IMR-90 (cell line): ENCODE measurements around the gene CCDC144A. TPM values are rescaled to one million over a fixed set of nuclear protein-coding genes. Genes with fewer than 3 reads are reported as not detected.
"Not testable (repeated sequence)": the region's sequence is repeated elsewhere in the genome, so short reads cannot be mapped to it uniquely, and the experiment has no call there.

Source experiments
- ATAC-seq: fragments of 200-7000 bp; cut with Tn5 transposase; 2 replicates; pipeline ENCODE4 v1.9.1; 2020; ENCODE audit warnings: low read depth, mild to moderate bottlenecking, moderate library complexity
- BruUV-seq: library from RNA; stranded (reverse); fragments of 400-500 nt; replicated peaks from 2 replicates; lab custom pipeline; 2021; lab: Mats Ljungman, UMichigan
- CTCF ChIA-PET: fragments of 300-600 bp; formaldehyde crosslinking; extraction: SDS; loops from one replicate; lab custom pipeline; 2021; ENCODE audit warnings: antibody characterized with exemption; lab: Yijun Ruan, JAX
- POLR2A ChIA-PET: fragments of 300-600 bp; sonication (Branson Sonifier 250); formaldehyde crosslinking; loops from one replicate; lab custom pipeline; 2022; ENCODE audit warnings: antibody characterized with exemption; ENCODE audit not compliant: unreplicated experiment; lab: Charles Lee
- DNase-seq: peaks from one replicate; pipeline ENCODE4 v3.0.0; 2013
- H2AFZ ChIP-seq: replicated peaks from 2 replicates; pipeline ENCODE3; 2013; ENCODE audit warnings: low read length, mild to moderate bottlenecking; ENCODE audit not compliant: poor library complexity
- H2AK5ac ChIP-seq: 2 replicates; pipeline ENCODE4 v1.6.1; 2013; ENCODE audit warnings: low read depth, low read length, inconsistent platforms
- H2AK9ac ChIP-seq: replicated peaks from 2 replicates; pipeline ENCODE3; 2013; ENCODE audit warnings: mild to moderate bottlenecking, low read depth, low read length, moderate library complexity; ENCODE audit not compliant: poor library complexity
- H2BK120ac ChIP-seq: 2 replicates; pipeline ENCODE4 v1.6.1; 2013; ENCODE audit warnings: low read depth, low read length, inconsistent platforms
- H2BK15ac ChIP-seq: 3 replicates; pipeline ENCODE4 v1.6.1; 2013; ENCODE audit warnings: low read depth, low read length, inconsistent platforms
- H2BK20ac ChIP-seq: 2 replicates; pipeline ENCODE4 v1.6.1; 2013; ENCODE audit warnings: low read depth, mild to moderate bottlenecking, inconsistent platforms, low read length, moderate library complexity
- H2BK5ac ChIP-seq: 2 replicates; pipeline ENCODE4 v1.6.1; 2013; ENCODE audit warnings: mild to moderate bottlenecking, low read depth, low read length, inconsistent platforms; ENCODE audit not compliant: poor library complexity, severe bottlenecking
- H3K14ac ChIP-seq: replicated peaks from 2 replicates; pipeline ENCODE4 v1.6.1; 2013; ENCODE audit warnings: low read depth, low read length, inconsistent platforms
- H3K18ac ChIP-seq: 2 replicates; pipeline ENCODE4 v1.6.1; 2013; ENCODE audit warnings: low read depth, low read length, control low read depth
- H3K23ac ChIP-seq: 2 replicates; pipeline ENCODE4 v1.6.1; 2013; ENCODE audit warnings: low read depth, low read length, inconsistent platforms
- H3K27ac ChIP-seq: 2 replicates; pipeline ENCODE4 v1.5.1; 2013; ENCODE audit warnings: mild to moderate bottlenecking, control low read depth, low read length; ENCODE audit not compliant: insufficient read depth
- H3K27me3 ChIP-seq: 2 replicates; pipeline ENCODE4 v1.6.1; 2013; ENCODE audit warnings: low read length; ENCODE audit not compliant: control insufficient read depth, insufficient read depth
- H3K36me3 ChIP-seq: 2 replicates; pipeline ENCODE4 v1.6.1; 2013; ENCODE audit warnings: low read length, mixed read lengths; ENCODE audit not compliant: control insufficient read depth, insufficient read depth
- H3K4ac ChIP-seq: 2 replicates; pipeline ENCODE4 v1.6.1; 2013; ENCODE audit warnings: low read depth, low read length, inconsistent platforms
- H3K4me1 ChIP-seq: 2 replicates; pipeline ENCODE4 v1.6.1; 2013; ENCODE audit warnings: low read length, mixed read lengths; ENCODE audit not compliant: control insufficient read depth, insufficient read depth
- H3K4me2 ChIP-seq: 2 replicates; pipeline ENCODE4 v1.6.1; 2013; ENCODE audit warnings: low read depth, mild to moderate bottlenecking, control low read depth, low read length, moderate library complexity
- H3K4me3 ChIP-seq: 2 replicates; pipeline ENCODE4 v1.5.1; 2013; ENCODE audit warnings: low read depth, mild to moderate bottlenecking, control low read depth, low read length, moderate library complexity; ENCODE audit not compliant: insufficient read depth
- H3K56ac ChIP-seq: 2 replicates; pipeline ENCODE4 v1.6.1; 2013; ENCODE audit warnings: low read length, inconsistent platforms; ENCODE audit not compliant: insufficient read depth; ENCODE audit errors: extremely low read depth
- H3K79me1 ChIP-seq, 2 experiments: 2 replicates each; pipeline ENCODE4 v1.6.1; 2013; ENCODE audit warnings: low read length in 2 of 2, inconsistent platforms in 1 of 2, low read depth in 1 of 2
- H3K9ac ChIP-seq: 2 replicates; pipeline ENCODE4 v1.6.1; 2013; ENCODE audit warnings: low read depth, low read length, control low read depth
- H3K9me1 ChIP-seq: 2 replicates; pipeline ENCODE4 v1.6.1; 2013; ENCODE audit warnings: low read length, inconsistent platforms; ENCODE audit not compliant: insufficient read depth
- H3K9me3 ChIP-seq: 2 replicates; pipeline ENCODE4 v1.6.1; 2013; ENCODE audit warnings: low read length; ENCODE audit not compliant: control insufficient read depth, insufficient read depth
- H4K20me1 ChIP-seq: 2 replicates; pipeline ENCODE4 v1.6.1; 2013; ENCODE audit warnings: low read length, inconsistent platforms; ENCODE audit not compliant: insufficient read depth
- H4K5ac ChIP-seq: 2 replicates; pipeline ENCODE4 v1.6.1; 2013; ENCODE audit warnings: mild to moderate bottlenecking, low read depth, low read length, control low read depth
- H4K8ac ChIP-seq, 2 experiments: 2 replicates each; pipeline ENCODE4 v1.6.1; 2013; ENCODE audit warnings: low read depth in 2 of 2, low read length in 2 of 2, control low read depth in 1 of 2, inconsistent platforms in 1 of 2
- H4K91ac ChIP-seq: 2 replicates; pipeline ENCODE4 v1.6.1; 2013; ENCODE audit warnings: low read depth, low read length, inconsistent platforms; ENCODE audit not compliant: insufficient read depth
- WGBS, 2 experiments: methylation state at CpG; one replicate each; pipeline versions ENCODE4 v1.1.5 to v1.1.7; 2013; ENCODE audit warnings: missing lambda C conversion rate in 2 of 2; ENCODE audit not compliant: insufficient read length in 1 of 2; ENCODE audit errors: extremely low coverage in 2 of 2; 5-methylcytosine and 5-hydroxymethylcytosine counted together
- dilution Hi-C: fragments of 300-500 bp; cut with HindIII; formaldehyde crosslinking; loops from one replicate; pipeline ENCODE4 v1.14.3; 2018; ENCODE audit warnings: low sequenced_read_pairs; ENCODE audit not compliant: unreplicated experiment
- in situ Hi-C: fragments of 300-500 bp; cut with MboI; formaldehyde crosslinking; loops from 3 replicates; pipeline ENCODE4 v1.14.3; 2019; ENCODE audit warnings: low sequenced_read_pairs, inconsistent platforms, mixed read lengths
- intact Hi-C: fragments of 100-400 bp; cut with micrococcal nuclease; formaldehyde crosslinking; loops from 2 replicates; pipeline ENCODE4 v1.10.0; 2022
- polyA plus RNA-seq, 3 experiments: library from polyadenylated mRNA; depleted of rRNA; stranded (reverse); fragments of >200 nt; gene quantifications; 2 replicates each; pipeline ENCODE4 v1.2.3, GENCODE V29; 2012; ENCODE audit warnings: low replicate concordance in 1 of 3
- total RNA-seq: library from RNA; depleted of rRNA; stranded (reverse); fragments of >200 nt; gene quantifications from 2 replicates; pipeline ENCODE4 v1.2.3, GENCODE V29; 2012

Gene CCDC144A
- total and polyA plus RNA-seq, 2 of the 4 experiments (the other 2 are of a cell fraction): 0.51 to 1.4 TPM

DNA sequence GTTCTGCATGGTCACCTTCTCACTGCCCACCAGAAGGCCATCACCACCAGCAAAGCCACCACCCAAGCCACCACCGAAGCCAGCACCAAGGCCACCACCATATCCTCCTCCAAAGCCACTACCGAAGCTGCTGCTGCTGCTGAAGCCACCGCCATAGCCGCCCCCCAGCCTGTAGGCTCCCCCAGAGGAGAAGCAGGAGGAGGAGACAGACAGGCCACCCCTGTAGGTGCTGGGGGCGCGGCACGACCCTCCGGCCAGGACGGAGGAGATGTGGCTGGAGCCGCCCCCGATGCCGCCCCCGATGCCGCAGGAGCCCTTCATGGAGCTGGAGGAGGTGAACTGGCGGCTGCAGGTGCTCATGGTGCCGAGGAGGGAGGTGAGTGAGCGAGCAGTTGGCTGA, 132.1 kb downstream of the CCDC144A start:
- H3K9me1 ChIP-seq, H3K4me1 ChIP-seq, H4K91ac ChIP-seq, ATAC-seq, H3K18ac ChIP-seq, H4K5ac ChIP-seq, H2BK5ac ChIP-seq, H2AFZ ChIP-seq, H3K23ac ChIP-seq, H3K36me3 ChIP-seq, H3K9ac ChIP-seq, H2AK9ac ChIP-seq, H3K9me3 ChIP-seq, H3K4me3 ChIP-seq, POLR2A ChIA-PET, H2BK20ac ChIP-seq, H3K4me2 ChIP-seq, H4K8ac ChIP-seq, in situ Hi-C loops, H3K27me3 ChIP-seq, BruUV-seq, CTCF ChIA-PET, H4K20me1 ChIP-seq, H3K14ac ChIP-seq, H2AK5ac ChIP-seq, DNase-seq, H2BK15ac ChIP-seq, H3K27ac ChIP-seq, H3K56ac ChIP-seq, H3K79me1 ChIP-seq, intact Hi-C loops, H2BK120ac ChIP-seq, H3K4ac ChIP-seq, dilution Hi-C loops: not testable (repeated sequence)
- 40% methylated on average over 1 of the region's 17 CpGs; no CpG with 5 or more reads in 1 of the 2 experiments for WGBS, 2 experiments

DNA sequence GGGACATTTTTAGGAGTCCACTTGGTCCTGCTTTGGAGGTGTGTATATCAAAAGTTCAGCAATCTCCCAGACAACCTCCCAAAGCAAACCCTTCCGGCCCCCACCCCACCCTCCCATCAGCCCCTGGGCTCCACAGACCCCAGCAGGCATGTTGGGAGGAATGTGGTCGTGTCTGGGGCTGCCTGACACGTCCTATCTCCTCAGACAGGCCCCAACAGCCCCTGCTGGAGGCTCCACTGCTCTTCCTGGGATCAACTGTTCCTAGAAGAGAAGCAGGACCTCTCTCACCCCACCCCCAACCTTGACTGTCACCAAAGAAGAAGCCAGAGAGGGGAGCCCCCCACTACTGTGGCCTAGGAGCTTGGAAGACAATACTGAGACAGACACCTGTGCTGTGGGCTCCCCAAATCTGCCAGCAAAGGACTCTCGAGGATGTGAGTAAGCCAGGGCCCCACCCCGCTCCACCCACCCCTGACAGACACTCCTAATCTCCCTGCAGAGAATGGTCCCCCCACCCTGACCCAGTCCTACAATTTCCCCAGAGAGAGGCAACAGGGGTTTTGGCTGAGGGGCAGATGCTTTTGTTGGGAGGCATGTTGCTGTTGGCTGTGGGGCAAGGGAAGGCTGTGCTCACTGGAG, 133.8 kb downstream of the CCDC144A start:
- POLR2A ChIA-PET, CTCF ChIA-PET: not testable (repeated sequence)

More for the DNA sequence above, 133.8 kb downstream of the CCDC144A start:
- H3K79me1 ChIP-seq, H4K8ac ChIP-seq, H4K91ac ChIP-seq, H3K9me3 ChIP-seq, H2BK5ac ChIP-seq, H3K23ac ChIP-seq, H3K9ac ChIP-seq, H2BK15ac ChIP-seq, H4K5ac ChIP-seq, BruUV-seq, H3K36me3 ChIP-seq, H2AK5ac ChIP-seq, H3K27ac ChIP-seq, H2BK20ac ChIP-seq, dilution Hi-C loops, H2AFZ ChIP-seq, in situ Hi-C loops, DNase-seq, H3K4me1 ChIP-seq, H3K9me1 ChIP-seq, H3K14ac ChIP-seq, H3K4ac ChIP-seq, H3K4me2 ChIP-seq, H3K27me3 ChIP-seq, H3K4me3 ChIP-seq, H3K18ac ChIP-seq, ATAC-seq, H2AK9ac ChIP-seq, H2BK120ac ChIP-seq, intact Hi-C loops, H4K20me1 ChIP-seq, H3K56ac ChIP-seq: not testable (repeated sequence)
- WGBS, 2 experiments: no CpG with 5 or more reads among the region's 5 CpGs
